GM18505 (cell line): ENCODE results near the gene CASKIN2.

Experiments
- ATAC-seq: cut with Tn5 transposase; IDR thresholded peaks from one replicate; pipeline ENCODE4 v1.9.1; 2021; ENCODE audit not compliant: unreplicated experiment
- POLR2A ChIP-seq: IDR thresholded peaks from 4 replicates; pipeline ENCODE4 v1.6.1; 2011; ENCODE audit warnings: borderline replicate concordance; ENCODE audit not compliant: insufficient read depth, insufficient read length; ENCODE audit errors: extremely low read depth

CASKIN2 gene, protein sequence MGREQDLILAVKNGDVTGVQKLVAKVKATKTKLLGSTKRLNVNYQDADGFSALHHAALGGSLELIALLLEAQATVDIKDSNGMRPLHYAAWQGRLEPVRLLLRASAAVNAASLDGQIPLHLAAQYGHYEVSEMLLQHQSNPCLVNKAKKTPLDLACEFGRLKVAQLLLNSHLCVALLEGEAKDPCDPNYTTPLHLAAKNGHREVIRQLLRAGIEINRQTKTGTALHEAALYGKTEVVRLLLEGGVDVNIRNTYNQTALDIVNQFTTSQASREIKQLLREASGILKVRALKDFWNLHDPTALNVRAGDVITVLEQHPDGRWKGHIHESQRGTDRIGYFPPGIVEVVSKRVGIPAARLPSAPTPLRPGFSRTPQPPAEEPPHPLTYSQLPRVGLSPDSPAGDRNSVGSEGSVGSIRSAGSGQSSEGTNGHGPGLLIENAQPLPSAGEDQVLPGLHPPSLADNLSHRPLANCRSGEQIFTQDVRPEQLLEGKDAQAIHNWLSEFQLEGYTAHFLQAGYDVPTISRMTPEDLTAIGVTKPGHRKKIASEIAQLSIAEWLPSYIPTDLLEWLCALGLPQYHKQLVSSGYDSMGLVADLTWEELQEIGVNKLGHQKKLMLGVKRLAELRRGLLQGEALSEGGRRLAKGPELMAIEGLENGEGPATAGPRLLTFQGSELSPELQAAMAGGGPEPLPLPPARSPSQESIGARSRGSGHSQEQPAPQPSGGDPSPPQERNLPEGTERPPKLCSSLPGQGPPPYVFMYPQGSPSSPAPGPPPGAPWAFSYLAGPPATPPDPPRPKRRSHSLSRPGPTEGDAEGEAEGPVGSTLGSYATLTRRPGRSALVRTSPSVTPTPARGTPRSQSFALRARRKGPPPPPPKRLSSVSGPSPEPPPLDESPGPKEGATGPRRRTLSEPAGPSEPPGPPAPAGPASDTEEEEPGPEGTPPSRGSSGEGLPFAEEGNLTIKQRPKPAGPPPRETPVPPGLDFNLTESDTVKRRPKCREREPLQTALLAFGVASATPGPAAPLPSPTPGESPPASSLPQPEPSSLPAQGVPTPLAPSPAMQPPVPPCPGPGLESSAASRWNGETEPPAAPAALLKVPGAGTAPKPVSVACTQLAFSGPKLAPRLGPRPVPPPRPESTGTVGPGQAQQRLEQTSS (N-terminal part only)

DNA sequence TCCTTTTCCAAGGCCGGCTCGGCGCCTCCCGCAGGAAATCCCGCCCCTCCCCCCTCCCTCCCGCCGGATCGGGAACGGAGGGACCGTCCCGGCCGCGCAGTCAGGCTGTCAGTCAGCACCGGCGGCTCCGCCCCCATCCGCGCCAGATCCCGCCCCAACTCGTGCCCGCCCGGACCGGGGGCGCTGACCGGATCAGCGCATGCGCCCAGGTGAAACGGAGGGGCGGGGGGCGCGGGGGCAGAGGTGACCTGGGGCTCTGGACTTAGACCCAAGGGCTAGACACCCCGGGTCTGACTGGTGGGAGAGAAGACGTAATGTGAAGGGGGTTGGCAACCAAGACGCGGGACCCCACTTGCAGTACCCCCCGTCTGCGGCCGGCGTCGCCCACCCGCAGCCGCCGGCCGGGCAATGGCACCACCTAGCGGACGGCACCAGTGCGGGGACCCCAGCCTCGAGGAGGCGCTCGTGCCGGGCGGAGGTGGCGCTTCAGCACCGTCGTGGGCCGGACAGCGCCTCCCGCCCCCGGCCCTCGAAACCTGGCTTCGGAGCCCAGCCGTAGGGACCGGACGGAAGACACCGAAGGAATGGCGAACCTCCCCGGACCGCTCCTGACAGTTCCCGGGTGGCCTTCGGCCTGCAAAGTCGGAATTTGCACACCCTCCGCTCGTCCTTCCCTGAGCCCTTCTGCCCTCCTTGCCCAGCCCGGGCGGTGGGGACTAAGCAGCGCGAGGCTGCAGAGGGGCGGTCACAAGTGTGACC lies at the start of gene CASKIN2:
CASKIN2 (minus strand) TSS at position 42 of the 759 bp plus-strand sequence. CDS start 1,733 bp downstream, outside the sequence.
- ATAC-seq = peak; percentile 47

GRCh38 chr17:75565066-75565465 lies 49.7 kb upstream of the CASKIN2 start:
- no peak for ATAC-seq
- no peak for TF ChIP-seq POLR2A

More for the DNA sequence above, at the start of gene CASKIN2:
- no peak for TF ChIP-seq POLR2A

- no peak for ATAC-seq
Observed at GRCh38 chr17:75564195-75564594, 48.9 kb upstream of the CASKIN2 start.

DNA sequence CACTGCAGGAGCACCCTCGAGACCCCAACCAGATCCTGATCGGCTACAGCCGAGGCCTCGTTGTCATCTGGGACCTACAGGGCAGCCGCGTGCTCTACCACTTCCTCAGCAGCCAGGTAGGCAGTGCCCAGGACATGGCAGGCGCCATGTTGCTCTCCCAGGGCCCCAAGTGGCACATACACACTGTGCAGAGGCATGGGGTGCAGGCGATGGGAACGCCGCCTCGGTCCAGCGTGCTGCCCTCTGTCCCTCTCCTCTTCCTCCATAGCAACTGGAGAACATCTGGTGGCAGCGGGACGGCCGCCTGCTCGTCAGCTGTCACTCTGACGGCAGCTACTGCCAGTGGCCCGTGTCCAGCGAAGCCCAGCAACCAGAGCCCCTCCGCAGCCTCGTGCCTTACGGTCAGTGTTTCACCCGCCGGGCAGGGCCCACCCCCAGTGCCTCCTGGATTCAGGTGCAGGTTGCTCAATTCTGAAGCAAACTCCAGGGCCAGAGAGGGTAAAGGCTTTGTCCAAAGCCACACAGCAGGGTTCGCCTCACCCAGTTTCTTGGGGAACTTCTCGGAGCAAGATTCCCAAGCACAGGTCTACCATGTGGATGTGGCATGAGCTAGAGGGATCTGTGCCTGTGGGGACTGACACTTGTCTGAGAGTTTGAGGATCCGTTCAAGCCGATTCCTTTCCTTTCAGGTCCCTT lies 47.9 kb upstream of the CASKIN2 start:
- ATAC-seq = no peak
- TF ChIP-seq POLR2A = no peak

More at GRCh38 chr17:75564195-75564594, 48.9 kb upstream of the CASKIN2 start:
- no peak for TF ChIP-seq POLR2A

- no peak for ATAC-seq
- no peak for TF ChIP-seq POLR2A
Observed at GRCh38 chr17:75561927-75562603, 46.7 kb upstream of the CASKIN2 start.

GRCh38 chr17:75559958-75560533 lies 44.7 kb upstream of the CASKIN2 start:
- ATAC-seq = no peak
- TF ChIP-seq POLR2A = no peak

GRCh38 chr17:75558666-75559530 lies 43.6 kb upstream of the CASKIN2 start:
- no peak for ATAC-seq
- TF ChIP-seq POLR2A = no peak

DNA sequence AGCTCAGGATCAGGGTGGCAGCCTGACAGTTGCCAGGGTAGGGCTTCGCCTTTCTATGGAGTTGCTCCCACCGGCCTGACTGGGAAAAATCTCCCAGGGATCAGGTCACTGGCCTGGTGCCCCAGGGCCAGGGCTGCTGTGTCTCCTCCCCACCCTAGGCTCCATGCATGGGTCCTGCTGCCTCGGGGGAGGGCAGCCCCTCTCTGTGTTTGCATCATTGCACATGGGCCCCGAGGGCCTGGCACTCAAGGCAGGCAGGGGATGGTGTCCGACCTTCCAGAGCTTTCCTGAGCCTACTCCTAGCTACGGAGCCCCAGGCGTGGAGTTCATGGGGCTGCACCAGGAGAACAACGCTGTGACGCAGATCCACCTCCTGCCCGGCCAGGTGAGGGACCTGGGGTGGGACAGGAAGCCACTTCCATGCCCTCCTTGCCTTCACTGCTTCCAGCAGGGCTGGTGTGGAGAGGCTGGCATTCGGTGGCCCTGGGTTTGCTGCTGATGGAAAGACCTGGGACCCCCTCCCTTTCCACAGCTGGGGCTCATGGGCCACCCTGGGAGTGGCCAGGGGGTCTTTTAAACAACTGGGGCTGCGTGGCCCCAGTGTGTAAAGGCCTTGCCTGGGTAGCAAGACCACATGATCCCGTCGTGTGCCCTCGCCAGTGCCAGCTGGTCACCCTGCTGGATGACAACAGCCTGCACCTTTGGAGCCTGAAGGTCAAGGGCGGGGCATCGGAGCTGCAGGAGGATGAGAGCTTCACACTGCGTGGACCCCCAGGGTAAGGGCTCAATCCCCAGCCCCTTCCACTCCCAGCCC lies 42.7 kb upstream of the CASKIN2 start:
- no peak for ATAC-seq
- no peak for TF ChIP-seq POLR2A

DNA sequence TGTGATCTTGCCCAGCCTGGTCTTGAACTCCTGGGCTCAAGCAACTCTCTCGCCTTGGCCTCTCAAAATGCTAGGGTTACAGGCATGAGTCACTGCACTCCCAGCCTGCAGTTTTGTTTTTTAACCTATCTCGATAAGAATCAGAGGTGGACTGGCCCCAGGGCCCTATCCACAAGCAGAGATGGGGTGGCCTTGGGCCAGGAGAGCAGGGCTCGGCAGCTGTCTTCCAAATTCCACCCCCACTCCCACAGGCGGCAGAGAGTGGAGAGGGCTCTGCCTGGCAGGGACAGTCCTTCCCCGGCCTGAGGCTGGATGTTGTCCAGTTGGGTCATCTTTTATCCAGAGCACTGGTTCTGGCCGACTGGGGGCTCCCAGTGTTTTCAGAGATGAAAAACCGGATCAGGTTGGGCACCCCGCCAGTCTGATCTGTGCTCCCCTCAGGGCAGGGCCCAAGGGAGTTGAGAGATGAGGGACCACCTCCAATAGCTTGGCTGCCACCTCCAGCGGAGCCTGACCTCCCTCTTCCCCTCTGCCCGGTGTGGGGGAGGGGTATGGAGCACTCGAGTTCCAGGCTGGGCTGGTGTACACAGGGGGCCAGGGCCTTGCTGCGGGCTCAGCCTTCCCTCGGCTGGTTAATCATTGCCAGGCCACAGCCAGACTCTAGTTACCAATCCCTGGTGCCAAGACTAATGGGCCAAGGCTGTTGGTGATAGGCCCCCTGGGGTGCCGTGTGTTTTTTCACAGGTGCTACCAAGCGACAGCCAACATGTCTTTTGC lies 41.9 kb upstream of the CASKIN2 start:
- TF ChIP-seq POLR2A = no peak
- no peak for ATAC-seq

GRCh38 chr17:75555679-75556153 lies 40.4 kb upstream of the CASKIN2 start:
- TF ChIP-seq POLR2A = no peak
- ATAC-seq = no peak
